ENCODE measurements around the gene FUZ.

- TF ChIP-seq ZNF274 (IDR thresholded peaks at IDR 0.05; ENCODE audit: low read depth, low read length) (no peak), SUZ12 (IDR thresholded peaks at IDR 0.05; ENCODE audit: extremely low read depth, insufficient read depth, insufficient read length) (no peak), YY1 (IDR thresholded peaks at IDR 0.05; ENCODE audit: insufficient read depth, insufficient read length) (no peak)
These were observed 13.8 kb downstream of the FUZ start for GRCh38 chr19:49799271-49799797.
